Smooth muscle cell (in vitro differentiated cells): Measurements from ENCODE around the gene PPFIA2. TPM values are rescaled to one million over a fixed set of nuclear protein-coding genes. Genes with fewer than 3 reads are reported as not detected.

Experiments used
- DNase-seq: peaks from one replicate; lab custom pipeline; 2025; ENCODE audit not compliant: unreplicated experiment; lab: John Stamatoyannopoulos, UW
- H2AFZ ChIP-seq: fragments of 200-600 bp; sonication (generic); 2 replicates; pipeline ENCODE4 v1.6.0; 2016; ENCODE audit warnings: antibody characterized with exemption, low read depth, mild to moderate bottlenecking
- H3F3A ChIP-seq: fragments of 200-600 bp; sonication (generic); 2 replicates; pipeline ENCODE4 v1.6.0; 2017; ENCODE audit warnings: antibody characterized with exemption, low read depth
- H3K27ac ChIP-seq: fragments of 200-600 bp; sonication (generic); 2 replicates; pipeline ENCODE4 v1.5.1; 2016; ENCODE audit warnings: low read depth, mild to moderate bottlenecking
- H3K27me3 ChIP-seq: fragments of 200-600 bp; sonication (generic); 2 replicates; pipeline ENCODE4 v1.6.1; 2016; ENCODE audit warnings: low read depth, mild to moderate bottlenecking
- H3K36me3 ChIP-seq: fragments of 200-600 bp; sonication (generic); 2 replicates; pipeline ENCODE4 v1.5.1; 2016; ENCODE audit warnings: low read depth
- H3K4me1 ChIP-seq: fragments of 200-600 bp; sonication (generic); 2 replicates; pipeline ENCODE4 v1.5.1; 2016; ENCODE audit warnings: low read depth
- H3K4me2 ChIP-seq: fragments of 200-600 bp; sonication (generic); 2 replicates; pipeline ENCODE4 v1.6.0; 2016; ENCODE audit warnings: mild to moderate bottlenecking
- H3K4me3 ChIP-seq: fragments of 200-600 bp; sonication (generic); 2 replicates; pipeline ENCODE4 v1.5.1; 2016; ENCODE audit warnings: mild to moderate bottlenecking
- H3K79me2 ChIP-seq: fragments of 200-600 bp; sonication (generic); 2 replicates; pipeline ENCODE4 v1.6.0; 2016; ENCODE audit warnings: low read depth, mild to moderate bottlenecking
- H3K9ac ChIP-seq: fragments of 200-600 bp; sonication (generic); 2 replicates; pipeline ENCODE4 v1.6.0; 2016; ENCODE audit warnings: low read depth
- H3K9me3 ChIP-seq: fragments of 200-600 bp; sonication (generic); replicated peaks from 2 replicates; pipeline ENCODE4 v1.5.1; 2016; ENCODE audit warnings: low read depth
- H4K20me1 ChIP-seq: fragments of 200-600 bp; sonication (generic); 2 replicates; pipeline ENCODE4 v1.6.0; 2016; ENCODE audit warnings: low read depth
- WGBS: methylation state at CpG from one replicate; pipeline ENCODE4 v1.1.7; 2016; ENCODE audit warnings: low lambda C conversion rate; 5-methylcytosine and 5-hydroxymethylcytosine counted together
- polyA plus RNA-seq: library from polyadenylated mRNA; unstranded; fragments of >200 nt; fragmentation: Nextera tagmentation; extraction: Ambion mirVana; gene quantifications from 2 replicates; pipeline ENCODE4 v1.2.1, GENCODE V29; 2016
- total RNA-seq: library from RNA; depleted of rRNA; stranded (reverse); fragments of >200 nt; gene quantifications from 2 replicates; pipeline ENCODE4 v1.2.3, GENCODE V29; 2014
- TF ChIP-seq, protein P1 (sequence below): fragments of 200-600 bp; sonication (generic); IDR thresholded peaks from 2 replicates; pipeline ENCODE4 v1.5.1; 2017; ENCODE audit warnings: borderline replicate concordance, mild to moderate bottlenecking, antibody characterized with exemption; ENCODE audit not compliant: insufficient read depth, poor library complexity, severe bottlenecking

PPFIA2 gene
- total and polyA plus RNA-seq, 2 experiments from 2014 or later = not detected

- no peaks in the 10 kb centered on the region for H3K27me3 ChIP-seq
- TF ChIP-seq, protein P1, sequence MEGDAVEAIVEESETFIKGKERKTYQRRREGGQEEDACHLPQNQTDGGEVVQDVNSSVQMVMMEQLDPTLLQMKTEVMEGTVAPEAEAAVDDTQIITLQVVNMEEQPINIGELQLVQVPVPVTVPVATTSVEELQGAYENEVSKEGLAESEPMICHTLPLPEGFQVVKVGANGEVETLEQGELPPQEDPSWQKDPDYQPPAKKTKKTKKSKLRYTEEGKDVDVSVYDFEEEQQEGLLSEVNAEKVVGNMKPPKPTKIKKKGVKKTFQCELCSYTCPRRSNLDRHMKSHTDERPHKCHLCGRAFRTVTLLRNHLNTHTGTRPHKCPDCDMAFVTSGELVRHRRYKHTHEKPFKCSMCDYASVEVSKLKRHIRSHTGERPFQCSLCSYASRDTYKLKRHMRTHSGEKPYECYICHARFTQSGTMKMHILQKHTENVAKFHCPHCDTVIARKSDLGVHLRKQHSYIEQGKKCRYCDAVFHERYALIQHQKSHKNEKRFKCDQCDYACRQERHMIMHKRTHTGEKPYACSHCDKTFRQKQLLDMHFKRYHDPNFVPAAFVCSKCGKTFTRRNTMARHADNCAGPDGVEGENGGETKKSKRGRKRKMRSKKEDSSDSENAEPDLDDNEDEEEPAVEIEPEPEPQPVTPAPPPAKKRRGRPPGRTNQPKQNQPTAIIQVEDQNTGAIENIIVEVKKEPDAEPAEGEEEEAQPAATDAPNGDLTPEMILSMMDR = no peak
- H4K20me1 ChIP-seq = no peaks in the 10 kb centered on the region
- WGBS = 77% methylated on average over 2 of the region's 2 CpGs
- no peaks in the 10 kb centered on the region for H3K79me2 ChIP-seq
- H3K4me1 ChIP-seq = no peaks in the 10 kb centered on the region
- H3K27ac ChIP-seq = no peak overlapping the region
- H3K4me3 ChIP-seq = no peak overlapping the region
- no peaks in the 10 kb centered on the region for H3K9me3 ChIP-seq
- no peaks in the 10 kb centered on the region for H3K36me3 ChIP-seq
- no peak overlapping the region for H2AFZ ChIP-seq
- H3K9ac ChIP-seq = no peak overlapping the region
- no peak overlapping the region for H3K4me2 ChIP-seq
- no peaks in the 10 kb centered on the region for H3F3A ChIP-seq
- DNase-seq = no peak
Observed at GRCh38 chr12:81533054-81533453, 226.1 kb downstream of the PPFIA2 start.

DNA sequence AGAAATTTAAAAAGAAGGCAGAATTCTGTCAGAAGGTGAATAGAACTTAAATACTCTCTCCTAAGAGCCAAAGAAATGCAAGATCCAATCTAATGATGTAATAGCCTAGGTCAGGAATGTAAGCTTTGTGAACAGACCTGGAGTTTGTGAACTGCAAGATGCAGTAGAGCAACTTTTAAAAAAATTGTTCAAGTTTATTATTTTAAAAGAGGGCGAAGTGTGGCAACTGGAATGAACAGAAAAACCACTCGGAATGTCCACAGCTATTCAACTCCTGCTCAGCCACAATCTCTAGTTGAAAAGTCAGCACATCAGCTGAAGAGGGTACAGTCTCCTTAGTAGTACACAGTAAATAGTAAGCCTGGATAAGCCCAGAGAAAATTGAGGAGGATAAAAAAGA is 228.8 kb downstream of the PPFIA2 start:
- H3K36me3 ChIP-seq = no peaks in the 10 kb centered on the region
- H3K4me2 ChIP-seq = no peak overlapping the region
- no peaks in the 10 kb centered on the region for H3K79me2 ChIP-seq
- no peaks in the 10 kb centered on the region for H4K20me1 ChIP-seq
- no peak overlapping the region for H3K9ac ChIP-seq
- no peak overlapping the region for H2AFZ ChIP-seq
- no peak for DNase-seq
- no peaks in the 10 kb centered on the region for H3K27me3 ChIP-seq
- no peak overlapping the region for H3K27ac ChIP-seq
- no peaks in the 10 kb centered on the region for H3K4me1 ChIP-seq
- no peaks in the 10 kb centered on the region for H3K9me3 ChIP-seq
- no peak overlapping the region for H3K4me3 ChIP-seq
- TF ChIP-seq, protein P1 = no peak
- 63% methylated on average over 2 of the region's 2 CpGs for WGBS
- no peaks in the 10 kb centered on the region for H3F3A ChIP-seq

DNA sequence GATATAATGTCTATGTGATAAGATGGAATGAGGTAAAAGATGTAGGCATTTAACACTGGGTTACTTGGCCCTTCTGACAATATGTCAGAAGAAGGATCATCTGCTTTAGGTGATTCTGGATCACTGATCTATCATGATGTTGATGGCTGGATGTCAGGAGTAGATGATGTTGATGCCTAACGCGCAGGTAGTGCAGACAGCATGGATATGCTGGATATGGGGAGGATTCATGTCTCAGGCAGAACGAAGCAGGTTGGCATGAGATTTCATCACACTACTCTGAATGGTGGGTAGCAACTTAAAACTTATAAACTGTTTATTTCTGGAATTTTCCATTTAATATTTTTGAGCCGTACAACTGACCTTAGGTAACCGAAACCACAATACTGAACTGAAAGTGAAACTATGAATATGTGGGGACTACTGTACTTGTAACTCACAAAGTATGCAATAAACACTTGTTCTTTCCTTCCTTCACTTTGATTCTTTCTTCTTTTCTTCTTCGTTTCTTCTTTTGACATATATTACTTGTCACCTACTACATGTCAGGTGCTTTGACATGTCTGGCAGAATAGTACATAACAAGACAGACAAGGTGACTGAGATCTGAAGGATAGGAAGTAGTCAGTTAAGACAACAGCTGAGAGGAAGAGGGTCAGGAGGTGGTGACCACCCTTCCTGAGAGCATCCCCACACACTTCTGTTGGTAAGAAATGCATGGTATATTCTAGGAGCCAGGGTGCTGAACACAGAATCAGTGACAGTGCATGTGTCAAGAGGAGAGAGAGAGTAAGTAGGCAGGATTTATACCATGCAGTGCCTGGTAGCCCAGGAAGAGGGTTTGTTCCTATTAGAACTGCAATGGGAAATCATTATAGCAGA is 238.8 kb downstream of the PPFIA2 start:
- Histone ChIP-seq H3K27ac (no peak overlapping the region), H2AFZ (no peak overlapping the region), H3K4me1 (no peaks in the 10 kb centered on the region), H3K4me2 (no peak overlapping the region), H4K20me1 (no peaks in the 10 kb centered on the region), H3K4me3 (no peak overlapping the region), H3K27me3 (no peaks in the 10 kb centered on the region), H3F3A (no peaks in the 10 kb centered on the region), H3K36me3 (no peaks in the 10 kb centered on the region), H3K9me3 (no peaks in the 10 kb centered on the region), H3K9ac (no peak overlapping the region), H3K79me2 (no peaks in the 10 kb centered on the region)
- DNase-seq = no peak
- WGBS = 85% methylated on average over 6 of the region's 6 CpGs
- TF ChIP-seq, protein P1 = no peak

- Histone ChIP-seq H3F3A (no peaks in the 10 kb centered on the region), H3K4me3 (no peak overlapping the region), H3K27ac (no peak overlapping the region), H3K36me3 (no peaks in the 10 kb centered on the region), H2AFZ (no peak overlapping the region), H3K4me2 (no peak overlapping the region), H3K79me2 (no peaks in the 10 kb centered on the region), H3K9ac (no peak overlapping the region), H4K20me1 (no peaks in the 10 kb centered on the region), H3K27me3 (no peaks in the 10 kb centered on the region), H3K4me1 (no peaks in the 10 kb centered on the region), H3K9me3 (no peaks in the 10 kb centered on the region)
- WGBS = 89% methylated on average over 1 of the region's 1 CpG
- TF ChIP-seq, protein P1 = no peak
- no peak for DNase-seq
Observed at GRCh38 chr12:81518638-81519037, 240.5 kb downstream of the PPFIA2 start.
